RWPE2 (cell line): ENCODE measurements around the gene BECN2.

Source experiments
- ATAC-seq: fragments of 200-7000 bp; cut with Tn5 transposase; 3 replicates; pipeline ENCODE4 v1.9.1; 2021; ENCODE audit warnings: low read depth
- DNase-seq: peaks from one replicate; pipeline ENCODE4 v3.0.0-alpha.2; 2020; ENCODE audit warnings: low spot score
- H3K27ac ChIP-seq: fragments of 450-650 bp; 2 replicates; pipeline ENCODE4 v1.5.1; 2017; ENCODE audit warnings: mild to moderate bottlenecking; ENCODE audit not compliant: poor library complexity, severe bottlenecking
- H3K27me3 ChIP-seq: fragments of 250-450 bp; sonication (Bioruptor Pico); 2 replicates; pipeline ENCODE4 v1.5.1; 2021; ENCODE audit warnings: mild to moderate bottlenecking, moderate library complexity; ENCODE audit not compliant: insufficient read depth, poor library complexity, severe bottlenecking
- H3K36me3 ChIP-seq: fragments of 250-450 bp; sonication (Bioruptor Pico); 2 replicates; pipeline ENCODE4 v1.5.1; 2020; ENCODE audit warnings: low read depth, mild to moderate bottlenecking, moderate library complexity
- H3K4me1 ChIP-seq: fragments of 250-450 bp; sonication (Bioruptor Pico); 2 replicates; pipeline ENCODE4 v1.5.1; 2021; ENCODE audit warnings: mild to moderate bottlenecking, moderate library complexity; ENCODE audit not compliant: insufficient read depth, poor library complexity, severe bottlenecking
- H3K4me3 ChIP-seq: fragments of 250-450 bp; sonication (Bioruptor Pico); 2 replicates; pipeline ENCODE4 v1.5.1; 2021; ENCODE audit warnings: mild to moderate bottlenecking, moderate library complexity; ENCODE audit not compliant: severe bottlenecking
- H3K9me3 ChIP-seq: fragments of 250-450 bp; sonication (Bioruptor Pico); 2 replicates; pipeline ENCODE4 v1.5.1; 2021; ENCODE audit warnings: mild to moderate bottlenecking, moderate library complexity; ENCODE audit not compliant: severe bottlenecking
- TF ChIP-seq, protein P1 (sequence below): fragments of 450-650 bp; IDR thresholded peaks from one replicate; pipeline ENCODE4 v1.5.1; 2017; ENCODE audit warnings: mild to moderate bottlenecking, moderate library complexity; ENCODE audit not compliant: poor library complexity, severe bottlenecking

The BECN2 gene

GRCh38 chr1:241950390-241950789, 7.2 kb upstream of the BECN2 start:
- H3K27me3 ChIP-seq = no peaks in the 10 kb centered on the region
- no peak overlapping the region for H3K27ac ChIP-seq
- H3K4me3 ChIP-seq = no peak overlapping the region
- DNase-seq (no peak), ATAC-seq (peak; percentile 83)
- H3K9me3 ChIP-seq = no peaks in the 10 kb centered on the region
- TF ChIP-seq, protein P1, sequence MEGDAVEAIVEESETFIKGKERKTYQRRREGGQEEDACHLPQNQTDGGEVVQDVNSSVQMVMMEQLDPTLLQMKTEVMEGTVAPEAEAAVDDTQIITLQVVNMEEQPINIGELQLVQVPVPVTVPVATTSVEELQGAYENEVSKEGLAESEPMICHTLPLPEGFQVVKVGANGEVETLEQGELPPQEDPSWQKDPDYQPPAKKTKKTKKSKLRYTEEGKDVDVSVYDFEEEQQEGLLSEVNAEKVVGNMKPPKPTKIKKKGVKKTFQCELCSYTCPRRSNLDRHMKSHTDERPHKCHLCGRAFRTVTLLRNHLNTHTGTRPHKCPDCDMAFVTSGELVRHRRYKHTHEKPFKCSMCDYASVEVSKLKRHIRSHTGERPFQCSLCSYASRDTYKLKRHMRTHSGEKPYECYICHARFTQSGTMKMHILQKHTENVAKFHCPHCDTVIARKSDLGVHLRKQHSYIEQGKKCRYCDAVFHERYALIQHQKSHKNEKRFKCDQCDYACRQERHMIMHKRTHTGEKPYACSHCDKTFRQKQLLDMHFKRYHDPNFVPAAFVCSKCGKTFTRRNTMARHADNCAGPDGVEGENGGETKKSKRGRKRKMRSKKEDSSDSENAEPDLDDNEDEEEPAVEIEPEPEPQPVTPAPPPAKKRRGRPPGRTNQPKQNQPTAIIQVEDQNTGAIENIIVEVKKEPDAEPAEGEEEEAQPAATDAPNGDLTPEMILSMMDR = no peak
- peaks cover 7% of the 10 kb centered on the region for H3K4me1 ChIP-seq
- H3K36me3 ChIP-seq = no peaks in the 10 kb centered on the region

DNA sequence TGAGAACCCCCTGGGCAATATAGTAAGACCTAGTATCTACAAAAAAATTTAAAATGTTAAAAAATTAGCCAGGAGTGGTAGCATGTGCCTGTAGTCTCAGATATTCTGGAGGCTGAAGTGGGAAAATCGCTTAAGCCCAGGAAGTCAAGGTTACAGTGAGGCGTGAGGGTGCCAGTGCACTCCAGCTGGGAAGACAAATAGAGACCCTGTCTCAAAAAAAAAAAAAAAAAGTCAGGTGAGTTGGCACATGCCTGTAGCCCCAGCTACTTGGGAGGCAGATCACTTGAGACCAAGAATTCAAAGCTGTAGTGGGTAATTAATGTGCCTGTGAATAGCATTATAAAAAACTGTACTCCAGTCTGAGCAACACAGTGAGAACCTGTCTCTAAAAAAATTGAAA, 4.6 kb downstream of the BECN2 start:
- no peak overlapping the region for H3K4me3 ChIP-seq
- H3K9me3 ChIP-seq = no peaks in the 10 kb centered on the region
- ATAC-seq = no peak
- TF ChIP-seq, protein P1 = no peak
- no peaks in the 10 kb centered on the region for H3K27me3 ChIP-seq
- H3K36me3 ChIP-seq = no peaks in the 10 kb centered on the region
- DNase-seq = no peak
- H3K4me1 ChIP-seq = no peaks in the 10 kb centered on the region
- H3K27ac ChIP-seq = no peak overlapping the region

- DNase-seq (no peak), ATAC-seq (no peak)
- Histone ChIP-seq H3K27me3 (no peaks in the 10 kb centered on the region), H3K4me1 (no peaks in the 10 kb centered on the region), H3K9me3 (no peaks in the 10 kb centered on the region), H3K36me3 (no peaks in the 10 kb centered on the region), H3K4me3 (no peak overlapping the region), H3K27ac (no peak overlapping the region)
- TF ChIP-seq, protein P1 = no peak
These were observed 6.2 kb downstream of the BECN2 start for GRCh38 chr1:241963722-241964121.

DNA sequence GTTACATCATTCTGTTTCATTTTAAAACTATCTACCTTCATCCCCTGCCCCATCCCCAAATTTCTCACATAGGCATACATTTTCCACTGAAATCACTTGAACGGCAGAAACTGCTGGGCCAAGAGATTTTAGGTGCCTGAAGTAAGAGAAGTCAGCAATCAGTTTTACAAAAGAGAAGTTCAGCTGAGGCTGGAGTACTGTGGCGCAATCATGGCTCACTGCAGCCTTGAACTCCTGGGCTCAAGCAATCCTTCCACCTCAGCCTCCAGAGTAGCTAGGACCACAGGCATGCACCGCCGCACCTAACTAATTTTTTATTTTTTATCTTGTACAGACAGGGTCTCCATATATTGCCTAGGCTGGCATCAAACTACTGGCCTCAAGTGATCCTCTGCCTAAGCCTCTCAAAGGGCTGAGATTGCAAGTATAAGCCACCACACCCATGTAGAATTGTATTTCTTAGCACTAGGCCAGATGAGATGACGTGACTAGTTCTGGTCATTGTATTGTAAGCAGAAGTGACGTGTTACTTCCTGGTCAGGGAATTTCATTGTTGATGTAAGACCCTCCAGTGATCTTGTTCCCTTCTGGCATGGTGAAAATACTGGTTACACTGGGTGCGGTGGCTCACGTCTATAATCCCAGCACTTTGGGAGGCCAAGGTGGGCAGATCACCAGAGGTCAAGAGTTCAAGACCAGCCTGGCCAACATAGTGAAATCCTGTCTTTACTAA, 7.1 kb downstream of the BECN2 start:
- H3K4me3 ChIP-seq = no peak overlapping the region
- H3K36me3 ChIP-seq = no peaks in the 10 kb centered on the region
- no peak overlapping the region for H3K27ac ChIP-seq
- no peaks in the 10 kb centered on the region for H3K9me3 ChIP-seq
- DNase-seq (no peak), ATAC-seq (no peak)
- TF ChIP-seq, protein P1 = no peak
- no peaks in the 10 kb centered on the region for H3K27me3 ChIP-seq
- no peaks in the 10 kb centered on the region for H3K4me1 ChIP-seq

- ATAC-seq (no peak), DNase-seq (no peak)
- TF ChIP-seq, protein P1 = no peak
- Histone ChIP-seq H3K27ac (no peak overlapping the region), H3K9me3 (no peaks in the 10 kb centered on the region), H3K36me3 (no peaks in the 10 kb centered on the region), H3K4me1 (no peaks in the 10 kb centered on the region), H3K27me3 (no peaks in the 10 kb centered on the region), H3K4me3 (no peak overlapping the region)
These were observed 11.0 kb downstream of the BECN2 start for GRCh38 chr1:241968611-241969010.
